PC-9 (cell line): ENCODE results near the gene BCAP29. TPM values are rescaled to one million over a fixed set of nuclear protein-coding genes. Genes with fewer than 3 reads are reported as not detected.

Experiments
- BruUV-seq: library from RNA; stranded (reverse); fragments of 400-500 nt; replicated peaks from 2 replicates; lab custom pipeline; 2021; lab: Mats Ljungman, UMichigan
- CTCF ChIA-PET: fragments of 300-600 bp; sonication (Branson Sonifier 250); formaldehyde crosslinking; loops from one replicate; lab custom pipeline; 2022; ENCODE audit warnings: antibody characterized with exemption; lab: Charles Lee
- POLR2A ChIA-PET: fragments of 300-600 bp; sonication (Branson Sonifier 250); formaldehyde crosslinking; loops from one replicate; lab custom pipeline; 2022; ENCODE audit warnings: antibody characterized with exemption; ENCODE audit not compliant: unreplicated experiment; lab: Charles Lee
- DNase-seq, 2 experiments: peaks; one replicate each; pipeline versions ENCODE4 v3.0.0 to v3.0.0-alpha.2; 2015 to 2022; ENCODE audit warnings: mixed read lengths in 1 of 2
- H2AFZ ChIP-seq: fragments of 200-600 bp; sonication (generic); 2 replicates; pipeline ENCODE4 v1.8.1; 2017; ENCODE audit warnings: antibody characterized with exemption
- H3F3A ChIP-seq: fragments of 200-600 bp; sonication (generic); 2 replicates; pipeline ENCODE4 v1.8.1; 2017; ENCODE audit warnings: antibody characterized with exemption, mild to moderate bottlenecking, low read depth; ENCODE audit not compliant: insufficient read depth
- H3K27ac ChIP-seq: fragments of 200-600 bp; sonication (generic); 2 replicates; pipeline ENCODE4 v1.6.1; 2016; ENCODE audit warnings: mixed run types
- H3K27me3 ChIP-seq: fragments of 200-600 bp; sonication (generic); 2 replicates; pipeline ENCODE4 v1.6.1; 2016; ENCODE audit warnings: low read depth, mixed run types; ENCODE audit not compliant: insufficient read depth
- H3K36me3 ChIP-seq: fragments of 200-600 bp; sonication (generic); 2 replicates; pipeline ENCODE4 v1.6.1; 2016; ENCODE audit warnings: low read depth, mixed run types
- H3K4me1 ChIP-seq: fragments of 200-600 bp; sonication (generic); replicated peaks from 2 replicates; pipeline ENCODE4 v1.6.1; 2016; ENCODE audit warnings: mixed run types; ENCODE audit not compliant: insufficient read depth
- H3K4me2 ChIP-seq: fragments of 200-600 bp; sonication (generic); 2 replicates; pipeline ENCODE4 v1.6.1; 2017; ENCODE audit warnings: mixed run types
- H3K4me3 ChIP-seq: fragments of 200-600 bp; sonication (generic); 2 replicates; pipeline ENCODE4 v1.6.1; 2016; ENCODE audit warnings: mixed run types
- H3K79me2 ChIP-seq: fragments of 200-600 bp; sonication (generic); 2 replicates; pipeline ENCODE4 v1.6.1; 2017; ENCODE audit warnings: low read depth, mixed run types
- H3K9me2 ChIP-seq: fragments of 200-600 bp; sonication (generic); 2 replicates; pipeline ENCODE4 v1.8.1; 2017; ENCODE audit warnings: mild to moderate bottlenecking; ENCODE audit not compliant: insufficient read depth
- H3K9me3 ChIP-seq: fragments of 200-600 bp; sonication (generic); 2 replicates; pipeline ENCODE4 v1.8.1; 2016; ENCODE audit warnings: low read depth; ENCODE audit not compliant: insufficient read depth
- H4K20me1 ChIP-seq: fragments of 200-600 bp; sonication (generic); 2 replicates; pipeline ENCODE4 v1.8.1; 2017; ENCODE audit not compliant: insufficient read depth
- CTCF ChIP-seq: fragments of 200-600 bp; sonication (generic); conservative IDR thresholded peaks from 2 replicates; pipeline ENCODE4 v1.6.1; 2017; ENCODE audit warnings: mixed run types, antibody characterized with exemption, mild to moderate bottlenecking, moderate library complexity
- EZH2 ChIP-seq: fragments of 200-600 bp; sonication (generic); IDR thresholded peaks from 2 replicates; pipeline ENCODE4 v1.8.0; 2017; ENCODE audit warnings: antibody characterized with exemption, low read depth
- intact Hi-C: fragments of 100-400 bp; cut with micrococcal nuclease; formaldehyde crosslinking; loops from one replicate; pipeline ENCODE4 v1.10.0; 2022; ENCODE audit not compliant: unreplicated experiment
- total RNA-seq: library from RNA; stranded (reverse); gene quantifications from 2 replicates; pipeline ENCODE4 v1.2.3, GENCODE V29; 2021

The BCAP29 gene
- total RNA-seq, 1 experiment from 2014 or later, result 58.3 TPM

- Histone ChIP-seq H4K20me1 (peaks cover 12% of the 10 kb centered on the region; the same call in 1 of the 2 replicates), H3K4me3 (no peak overlapping the region), H3K36me3 (peaks cover 38% of the 10 kb centered on the region), H3F3A (no peaks in the 10 kb centered on the region), H3K27me3 (no peaks in the 10 kb centered on the region), H2AFZ (no peak overlapping the region), H3K4me1 (peaks cover 13% of the 10 kb centered on the region; the same call in 1 of the 2 replicates), H3K4me2 (no peak overlapping the region), H3K79me2 (peaks cover 37% of the 10 kb centered on the region), H3K9me2 (no peaks in the 10 kb centered on the region), H3K9me3 (no peaks in the 10 kb centered on the region), H3K27ac (no peak overlapping the region)
- BruUV-seq, result no TSS peak
- ChIA-PET POLR2A (no interaction called here), CTCF (no interaction called here)
- intact Hi-C loops, result no loop called here
- DNase-seq, result no peak
- TF ChIP-seq CTCF (no peak), EZH2 (no peak)
These were observed 24.2 kb upstream of the BCAP29 start for GRCh38 chr7:107555893-107556292.

- DNase-seq, result no peak
These were observed 20.2 kb upstream of the BCAP29 start for GRCh38 chr7:107559864-107560263.

GRCh38 chr7:107560898-107561516 lies 19.0 kb upstream of the BCAP29 start:
- Histone ChIP-seq H3K4me3 (no peak overlapping the region), H3K36me3 (peaks cover 15% of the 10 kb centered on the region), H3K9me3 (no peaks in the 10 kb centered on the region), H3K27ac (no peak overlapping the region), H3K27me3 (no peaks in the 10 kb centered on the region), H3K79me2 (peaks cover 67% of the 10 kb centered on the region), H3K4me1 (peaks cover 41% of the 10 kb centered on the region), H3K9me2 (no peaks in the 10 kb centered on the region), H3F3A (peaks cover 11% of the 10 kb centered on the region; the same call in 1 of the 2 replicates), H4K20me1 (no peaks in the 10 kb centered on the region), H2AFZ (no peak overlapping the region), H3K4me2 (no peak overlapping the region)
- POLR2A ChIA-PET, result no interaction called here
- intact Hi-C loops, result loop anchor here (5.0 to 10.0 kb wide), 4 partner anchors 99 to 356 kb away; partner anchors contain the start of gene SLC26A4
- BruUV-seq, result no TSS peak
- TF ChIP-seq CTCF (no peak), EZH2 (no peak)
- CTCF ChIA-PET, result no interaction called here
- DNase-seq, result no peak

More at GRCh38 chr7:107559864-107560263, 20.2 kb upstream of the BCAP29 start:
- H3F3A ChIP-seq, result peaks cover 8% of the 10 kb centered on the region; the same call in 1 of the 2 replicates
- H3K27me3 ChIP-seq, result no peaks in the 10 kb centered on the region
- POLR2A ChIA-PET, result interaction anchor here (0.7 kb wide), 1 partner anchor 394 kb away, joined by 3 read pairs; no protein-coding TSS in a partner anchor
- H3K36me3 ChIP-seq, result peaks cover 16% of the 10 kb centered on the region
- no peak overlapping the region for H3K27ac ChIP-seq
- H3K4me2 ChIP-seq, result no peak overlapping the region
- H3K9me2 ChIP-seq, result no peaks in the 10 kb centered on the region
- peaks cover 30% of the 10 kb centered on the region for H3K4me1 ChIP-seq
- TF ChIP-seq CTCF (no peak), EZH2 (no peak)
- no peaks in the 10 kb centered on the region for H3K9me3 ChIP-seq
- peaks cover 55% of the 10 kb centered on the region for H3K79me2 ChIP-seq
- H2AFZ ChIP-seq, result no peak overlapping the region
- no TSS peak for BruUV-seq
- no peak overlapping the region for H3K4me3 ChIP-seq
- CTCF ChIA-PET, result no interaction called here
- H4K20me1 ChIP-seq, result no peaks in the 10 kb centered on the region; the same call in 1 of the 2 replicates
- intact Hi-C loops, result loop anchor here (5.0 to 10.0 kb wide), 4 partner anchors 98 to 355 kb away; partner anchors contain the start of gene SLC26A4
